GM23248 (cell line): ENCODE data around the gene CD58.

ENCODE experiments used
- EZH2 ChIP-seq: fragments of 200-600 bp; sonication (generic); IDR thresholded peaks from 2 replicates; pipeline ENCODE4 v1.6.1; 2018; ENCODE audit warnings: antibody characterized with exemption, mild to moderate bottlenecking; ENCODE audit not compliant: insufficient read depth, poor library complexity, severe bottlenecking
- EZH2phosphoT487 ChIP-seq: fragments of 200-600 bp; sonication (generic); IDR thresholded peaks from 2 replicates; pipeline ENCODE4 v1.6.1; 2018; ENCODE audit warnings: antibody characterized with exemption, moderate library complexity, mild to moderate bottlenecking, low read depth; ENCODE audit not compliant: insufficient read depth

DNA sequence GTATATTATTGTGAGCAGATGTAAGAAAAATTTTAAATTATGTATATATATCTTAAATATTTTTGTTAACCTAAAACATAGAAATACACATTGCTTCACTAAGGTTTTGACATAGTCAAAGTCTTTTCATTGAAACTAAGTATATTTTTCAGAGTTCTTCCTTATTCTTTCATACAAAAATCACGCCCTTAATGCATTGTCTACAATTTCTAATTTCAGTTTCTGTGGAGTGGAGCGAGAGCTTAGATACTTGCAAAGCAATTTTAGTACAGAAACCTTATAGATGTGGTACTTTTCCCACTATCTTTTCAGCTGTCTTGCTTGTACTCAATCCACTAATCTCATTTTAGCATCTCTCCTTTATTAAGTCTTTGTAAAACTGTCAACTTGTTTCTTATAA lies 63.2 kb downstream of the CD58 start:
- TF ChIP-seq EZH2 (no peak), EZH2phosphoT487 (no peak)
